Nephron progenitor cell (in vitro differentiated cells): Measurements from ENCODE around the gene ZDHHC7.
A peak's percentile ranks its signal among the peaks of the same experiment; 100 is the strongest.

ENCODE experiments used
- DNase-seq: peaks from one replicate; pipeline ENCODE4 v3.0.0; 2021
- H3K27ac Mint-ChIP-seq: 2 replicates; pipeline ENCODE4 v1.8.0; 2021; ENCODE audit warnings: mild to moderate bottlenecking, moderate library complexity, mixed read lengths
- H3K27me3 Mint-ChIP-seq: 2 replicates; pipeline ENCODE4 v1.8.0; 2021; ENCODE audit warnings: mild to moderate bottlenecking, low read depth, mixed read lengths; ENCODE audit not compliant: poor library complexity
- H3K36me3 Mint-ChIP-seq: 2 replicates; pipeline ENCODE4 v1.8.0; 2021; ENCODE audit warnings: low read depth, mixed read lengths
- H3K4me1 Mint-ChIP-seq: 2 replicates; pipeline ENCODE4 v1.8.0; 2021; ENCODE audit warnings: mixed read lengths
- H3K4me3 Mint-ChIP-seq: 2 replicates; pipeline ENCODE4 v1.8.0; 2021; ENCODE audit warnings: mild to moderate bottlenecking, moderate library complexity, mixed read lengths
- H3K9me3 Mint-ChIP-seq: 2 replicates; pipeline ENCODE4 v1.8.0; 2021; ENCODE audit warnings: mild to moderate bottlenecking, moderate library complexity, mixed read lengths
- CTCF ChIP-seq: fragments of 200-600 bp; sonication (generic); IDR thresholded peaks from 2 replicates; pipeline ENCODE4 v1.5.0; 2021; ENCODE audit warnings: antibody characterized with exemption

The ZDHHC7 gene

GRCh38 chr16:84952335-84953189, 58.8 kb downstream of the ZDHHC7 start:
- no peaks in the 10 kb centered on the region for H3K9me3 Mint-ChIP-seq
- H3K36me3 Mint-ChIP-seq = no peaks in the 10 kb centered on the region
- H3K27ac Mint-ChIP-seq = peak overlapping the region; percentile 53
- DNase-seq = peak; percentile 79
- H3K4me1 Mint-ChIP-seq = peaks cover 23% of the 10 kb centered on the region
- peak; percentile 90 for TF ChIP-seq CTCF
- H3K27me3 Mint-ChIP-seq = peaks cover 10% of the 10 kb centered on the region
- H3K4me3 Mint-ChIP-seq = no peak overlapping the region

DNA sequence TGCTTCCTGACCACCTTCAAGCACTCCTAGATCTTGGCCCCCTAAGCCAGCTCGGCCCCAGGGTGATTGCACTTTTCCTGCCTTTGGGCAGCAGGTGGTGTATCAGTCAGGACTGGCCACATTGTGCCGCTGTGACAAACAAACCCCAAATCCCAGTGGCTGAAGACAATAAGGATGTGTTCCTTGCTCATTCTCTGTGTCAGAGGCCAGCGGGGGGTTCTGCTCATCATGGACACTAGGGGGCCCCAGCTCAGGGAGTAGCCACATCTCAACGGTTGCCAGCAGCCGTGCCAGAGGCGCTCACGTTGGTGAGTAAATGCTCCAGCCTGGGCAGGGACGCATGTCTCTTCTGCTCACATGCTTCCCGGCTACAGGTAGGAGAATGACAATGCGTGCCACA, 60.4 kb downstream of the ZDHHC7 start:
- Mint-ChIP-seq H3K27ac (no peak overlapping the region), H3K4me3 (no peak overlapping the region), H3K36me3 (no peaks in the 10 kb centered on the region), H3K27me3 (peaks cover 10% of the 10 kb centered on the region), H3K9me3 (no peaks in the 10 kb centered on the region), H3K4me1 (peaks cover 23% of the 10 kb centered on the region)
- TF ChIP-seq CTCF = no peak
- DNase-seq = peak; percentile 21

GRCh38 chr16:84949772-84950436, 61.4 kb downstream of the ZDHHC7 start:
- no peak overlapping the region for H3K27ac Mint-ChIP-seq
- H3K9me3 Mint-ChIP-seq = no peaks in the 10 kb centered on the region
- no peak overlapping the region for H3K4me3 Mint-ChIP-seq
- TF ChIP-seq CTCF = no peak
- no peaks in the 10 kb centered on the region for H3K36me3 Mint-ChIP-seq
- peaks cover 13% of the 10 kb centered on the region for H3K27me3 Mint-ChIP-seq
- H3K4me1 Mint-ChIP-seq = peaks cover 23% of the 10 kb centered on the region
- DNase-seq = no peak

DNA sequence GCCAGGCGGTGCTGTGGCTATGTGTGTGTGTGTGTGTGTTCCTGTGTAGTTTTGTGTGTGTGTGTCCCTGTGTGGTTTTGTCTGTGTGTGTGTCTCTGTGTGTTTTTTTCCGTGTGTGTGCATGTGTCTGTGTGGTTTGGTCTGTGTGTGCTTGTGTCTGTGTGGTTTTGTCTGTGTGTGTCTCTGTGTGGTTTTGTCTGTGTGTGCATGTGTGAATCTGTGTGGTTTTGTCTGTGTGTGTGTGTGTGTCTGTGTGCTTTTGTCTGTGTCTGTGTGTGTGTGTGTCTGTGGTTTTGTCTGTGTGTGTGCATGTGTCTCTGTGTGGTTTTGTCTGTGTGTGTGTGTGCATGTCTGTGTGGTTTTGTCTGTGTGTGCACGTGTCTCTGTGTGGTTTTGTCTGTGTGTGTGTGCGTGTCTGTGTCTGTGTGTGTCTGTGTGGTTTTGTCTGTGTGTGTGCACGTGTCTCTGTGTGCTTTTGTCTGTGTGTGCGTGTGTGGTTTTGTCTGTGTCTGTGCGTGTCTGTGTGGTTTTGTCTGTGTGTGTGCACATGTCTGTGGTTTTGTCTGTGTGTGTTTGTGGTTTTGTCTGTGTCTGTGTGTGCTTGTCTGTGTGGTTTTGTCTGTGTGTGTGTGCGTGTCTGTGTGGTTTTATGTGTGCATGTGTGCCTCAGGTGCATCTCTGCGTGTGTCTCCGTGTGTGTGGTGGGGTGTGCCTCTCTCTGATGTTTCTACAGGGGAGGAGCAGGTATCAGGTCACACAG, 62.3 kb downstream of the ZDHHC7 start:
- Mint-ChIP-seq H3K27me3 (peaks cover 13% of the 10 kb centered on the region), H3K27ac (no peak overlapping the region), H3K36me3 (no peaks in the 10 kb centered on the region), H3K9me3 (no peaks in the 10 kb centered on the region), H3K4me3 (no peak overlapping the region), H3K4me1 (peaks cover 23% of the 10 kb centered on the region)
- no peak for DNase-seq
- no peak for TF ChIP-seq CTCF

DNA sequence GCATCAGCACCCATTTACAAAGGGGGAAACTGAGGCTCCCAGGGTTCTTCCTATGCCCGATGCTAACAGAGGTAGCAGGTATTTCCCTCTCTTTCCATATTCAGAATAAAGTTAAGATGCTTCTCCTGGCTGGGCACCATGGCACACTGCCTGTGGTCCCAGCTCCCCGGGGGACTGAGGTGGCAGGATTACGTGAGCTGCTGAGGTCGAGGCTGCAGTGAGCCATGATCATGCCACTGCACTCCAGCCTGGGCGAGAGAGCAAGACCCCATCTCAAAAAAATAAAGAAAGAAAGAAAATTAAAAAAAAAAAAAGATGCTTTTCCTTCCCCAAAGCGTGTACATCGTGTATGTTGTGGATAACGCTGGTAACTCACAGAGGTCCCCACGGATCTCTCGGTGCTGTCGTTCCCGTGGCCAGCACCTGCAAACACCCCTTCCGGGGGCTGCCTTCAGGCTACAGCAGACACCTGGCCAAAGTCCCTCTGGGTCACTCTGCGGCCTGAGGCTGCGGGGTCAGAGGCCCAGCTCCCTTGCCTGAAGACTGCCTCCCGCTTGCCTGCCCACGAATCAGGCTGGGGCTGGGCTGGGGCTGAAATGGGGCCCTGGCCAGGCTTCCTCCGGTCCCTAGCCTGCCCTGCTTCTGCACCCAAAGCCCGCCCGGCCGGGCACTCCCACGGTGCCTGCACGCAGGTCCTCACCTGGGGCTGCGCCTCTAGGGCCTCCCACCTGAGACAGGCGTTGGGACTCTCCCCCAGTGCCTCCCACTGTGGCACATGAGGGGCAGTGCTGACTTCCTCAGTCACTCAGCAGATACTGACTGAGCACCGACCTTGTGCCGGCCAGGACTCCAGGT, 63.1 kb downstream of the ZDHHC7 start:
- H3K27ac Mint-ChIP-seq = no peak overlapping the region
- H3K4me1 Mint-ChIP-seq = peaks cover 16% of the 10 kb centered on the region
- H3K4me3 Mint-ChIP-seq = no peak overlapping the region
- H3K36me3 Mint-ChIP-seq = no peaks in the 10 kb centered on the region
- H3K27me3 Mint-ChIP-seq = peaks cover 13% of the 10 kb centered on the region
- TF ChIP-seq CTCF = no peak
- DNase-seq = peak; percentile 17
- peaks cover 7% of the 10 kb centered on the region for H3K9me3 Mint-ChIP-seq
